GM12878 (cell line): ENCODE results near the gene ERP44.

ENCODE experiments used
- CBX5 ChIP-seq: sonication (generic); IDR thresholded peaks from 2 replicates; pipeline ENCODE4 v1.6.1; 2016; ENCODE audit warnings: low read depth, moderate library complexity, mild to moderate bottlenecking, inconsistent platforms
- CHD2 ChIP-seq: IDR thresholded peaks from 2 replicates; pipeline ENCODE4 v1.6.1; 2011; ENCODE audit warnings: low read depth, low read length, improper control_type of control experiment, borderline replicate concordance
- CTCF ChIP-seq, 3 experiments: IDR thresholded peaks in 2 of 3; conservative IDR thresholded peaks in 1 of 3; 2 replicates each; pipeline ENCODE4 v1.5.1; 2011; ENCODE audit warnings: low read depth in 3 of 3, low read length in 3 of 3, mild to moderate bottlenecking in 3 of 3, control low read depth in 2 of 3, moderate library complexity in 2 of 3, inconsistent platforms in 1 of 3, mixed read lengths in 1 of 3; ENCODE audit not compliant: control insufficient read depth in 2 of 3, insufficient read depth in 1 of 3; ENCODE audit errors: extremely low read depth in 1 of 3
- EP300 ChIP-seq, 2 experiments: fragments of 150-350 bp in 1 of 2; IDR thresholded peaks; 2 replicates each; pipeline ENCODE4 v1.6.1; 2011 to 2012; ENCODE audit warnings: low read depth in 2 of 2, low read length in 2 of 2, borderline replicate concordance in 1 of 2, improper control_type of control experiment in 1 of 2, inconsistent platforms in 1 of 2; ENCODE audit not compliant: control insufficient read depth in 1 of 2
- FOXM1 ChIP-seq: IDR thresholded peaks from 2 replicates; pipeline ENCODE4 v1.6.1; 2012; ENCODE audit warnings: low read depth, mild to moderate bottlenecking, inconsistent platforms, low read length, moderate library complexity
- MAX ChIP-seq: IDR thresholded peaks from 2 replicates; pipeline ENCODE4 v1.6.1; 2012; ENCODE audit warnings: low read depth, low read length, improper control_type of control experiment
- POLR2A ChIP-seq: IDR thresholded peaks from 2 replicates; pipeline ENCODE4 v1.6.1; 2011; ENCODE audit warnings: low read depth, mild to moderate bottlenecking, low read length
- POLR2AphosphoS5 ChIP-seq: IDR thresholded peaks from 2 replicates; pipeline ENCODE4 v1.6.1; 2011; ENCODE audit warnings: mild to moderate bottlenecking, low read length, inconsistent platforms
- SP1 ChIP-seq: IDR thresholded peaks from one replicate; pipeline ENCODE4 v1.6.1; 2011; ENCODE audit warnings: low read depth, low read length
- TCF3 ChIP-seq: IDR thresholded peaks from 2 replicates; pipeline ENCODE4 v1.6.1; 2012; ENCODE audit warnings: low read depth, mild to moderate bottlenecking, low read length, borderline replicate concordance; ENCODE audit not compliant: insufficient read depth
- YBX1 ChIP-seq: fragments of 450-650 bp; IDR thresholded peaks from 2 replicates; pipeline ENCODE4 v1.6.1; 2016; ENCODE audit warnings: antibody characterized with exemption

- TF ChIP-seq CHD2 (no peak), MAX (no peak), CTCF (IDR thresholded peaks at IDR 0.05 in 2 of 3, conservative IDR thresholded peaks at IDR 0.05 in 1 of 3; ENCODE audit: control insufficient read depth in 2 of 3, extremely low read depth in 1 of 3, insufficient read depth in 1 of 3, low read depth in 3 of 3, low read length in 3 of 3) (no peak), EP300 (IDR thresholded peaks at IDR 0.05; ENCODE audit: borderline replicate concordance in 1 of 2, control insufficient read depth in 1 of 2, low read depth in 2 of 2, low read length in 2 of 2) (no peak), POLR2AphosphoS5 (no peak), SP1 (no peak), FOXM1 (no peak), TCF3 (no peak), YBX1 (no peak), CBX5 (no peak), POLR2A (no peak)
Observed at GRCh38 chr9:100131875-100132430, 33.2 kb upstream of the ERP44 start.
